Measurements from ENCODE around the gene OR2AJ1. TPM values are rescaled to one million over a fixed set of nuclear protein-coding genes. Genes with fewer than 3 reads are reported as not detected.

The OR2AJ1 gene
- total RNA-seq, 1 experiment from 2014 or later = not detected

- DNase-seq (ENCODE audit: low read depth) = no peak
- in situ Hi-C loops (cut with HindIII; ENCODE audit: low pct_unique_long_range_greater_than_20kb, low sequenced_read_pairs) = no loop called here
These were observed 17.9 kb downstream of the OR2AJ1 start for GRCh38 chr1:247942624-247943023.

- in situ Hi-C loops (cut with HindIII; ENCODE audit: low pct_unique_long_range_greater_than_20kb, low sequenced_read_pairs) = no loop called here
- no peak for DNase-seq (ENCODE audit: low read depth)
These were observed 23.9 kb downstream of the OR2AJ1 start, which contains the start of gene OR2L8 for GRCh38 chr1:247948558-247948957. OR2L8 (plus strand) TSS chr1:247948858; CDS start chr1:247948858, 0 bp downstream.

- in situ Hi-C loops (cut with HindIII; ENCODE audit: low pct_unique_long_range_greater_than_20kb, low sequenced_read_pairs) = no loop called here
- no peak for DNase-seq (ENCODE audit: low read depth)
These were observed 28.7 kb downstream of the OR2AJ1 start for GRCh38 chr1:247953408-247953807.

- no peak for DNase-seq (ENCODE audit: low read depth)
These were observed 37.1 kb downstream of the OR2AJ1 start for GRCh38 chr1:247961791-247962190.

GRCh38 chr1:247962911-247963588, 38.4 kb downstream of the OR2AJ1 start:
- in situ Hi-C loops (cut with HindIII; ENCODE audit: low pct_unique_long_range_greater_than_20kb, low sequenced_read_pairs) = no loop called here
- no peak for DNase-seq (ENCODE audit: low read depth)

More at GRCh38 chr1:247961791-247962190, 37.1 kb downstream of the OR2AJ1 start:
- in situ Hi-C loops (cut with HindIII; ENCODE audit: low pct_unique_long_range_greater_than_20kb, low sequenced_read_pairs) = no loop called here

- no peak for DNase-seq (ENCODE audit: low read depth)
- in situ Hi-C loops (cut with HindIII; ENCODE audit: low pct_unique_long_range_greater_than_20kb, low sequenced_read_pairs) = no loop called here
These were observed 40.2 kb downstream of the OR2AJ1 start, which contains the start of gene OR2AK2 for GRCh38 chr1:247964933-247965332. OR2AK2 (plus strand) TSS chr1:247965233; CDS start chr1:247965377, 144 bp downstream.

GRCh38 chr1:247966532-247967204, 42.0 kb downstream of the OR2AJ1 start:
- in situ Hi-C loops (cut with HindIII; ENCODE audit: low pct_unique_long_range_greater_than_20kb, low sequenced_read_pairs) = no loop called here

More at GRCh38 chr1:247966532-247967204, 42.0 kb downstream of the OR2AJ1 start:
- no peak for DNase-seq (ENCODE audit: low read depth)

Other genes starting within 250 kb of the OR2AJ1 start
- gene OR13G1, start 245.2 kb upstream of the OR2AJ1 start, total RNA-seq (2014; rRNA removed; shearing (Covaris generic); ENCODE audit: low replicate concordance) = not detected in 2 replicates
- gene OR6F1, start 208.2 kb upstream of the OR2AJ1 start, total RNA-seq (2014; rRNA removed; shearing (Covaris generic); ENCODE audit: low replicate concordance) = not detected in 2 replicates
- not detected in 2 replicates for gene OR14K1, start 186.3 kb upstream of the OR2AJ1 start, total RNA-seq (2014; rRNA removed; shearing (Covaris generic); ENCODE audit: low replicate concordance)
- not detected in 2 replicates for gene OR14A2, start 176.7 kb upstream of the OR2AJ1 start, total RNA-seq (2014; rRNA removed; shearing (Covaris generic); ENCODE audit: low replicate concordance)
- gene OR1C1, start 164.3 kb upstream of the OR2AJ1 start, total RNA-seq (2014; rRNA removed; shearing (Covaris generic); ENCODE audit: low replicate concordance) = not detected in 2 replicates
- not detected in 2 replicates for gene OR14A16, start 100.8 kb upstream of the OR2AJ1 start, total RNA-seq (2014; rRNA removed; shearing (Covaris generic); ENCODE audit: low replicate concordance)
- not detected in 2 replicates for gene OR11L1, start 83.0 kb upstream of the OR2AJ1 start, total RNA-seq (2014; rRNA removed; shearing (Covaris generic); ENCODE audit: low replicate concordance)
- gene TRIM58, start 67.7 kb upstream of the OR2AJ1 start, total RNA-seq (2014; rRNA removed; shearing (Covaris generic); ENCODE audit: low replicate concordance) = not detected in 2 replicates
- not detected in 2 replicates for gene OR2W3, start 29.3 kb upstream of the OR2AJ1 start, total RNA-seq (2014; rRNA removed; shearing (Covaris generic); ENCODE audit: low replicate concordance)
- not detected in 2 replicates for gene OR2T8, start 4.6 kb upstream of the OR2AJ1 start, total RNA-seq (2014; rRNA removed; shearing (Covaris generic); ENCODE audit: low replicate concordance)
- not detected in 2 replicates for gene OR2L8, start 24.0 kb downstream of the OR2AJ1 start, total RNA-seq (2014; rRNA removed; shearing (Covaris generic); ENCODE audit: low replicate concordance)
- gene OR2AK2, start 40.3 kb downstream of the OR2AJ1 start, total RNA-seq (2014; rRNA removed; shearing (Covaris generic); ENCODE audit: low replicate concordance) = not detected in 2 replicates
- gene OR2L5, start 88.8 kb downstream of the OR2AJ1 start, total RNA-seq (2014; rRNA removed; shearing (Covaris generic); ENCODE audit: low replicate concordance) = not detected in 2 replicates
- gene OR2L2, start 105.2 kb downstream of the OR2AJ1 start, total RNA-seq (2014; rRNA removed; shearing (Covaris generic); ENCODE audit: low replicate concordance) = not detected in 2 replicates
- not detected in 2 replicates for gene OR2L3, start 121.9 kb downstream of the OR2AJ1 start, total RNA-seq (2014; rRNA removed; shearing (Covaris generic); ENCODE audit: low replicate concordance)
- not detected in 2 replicates for gene OR2L13, start 170.3 kb downstream of the OR2AJ1 start, total RNA-seq (2014; rRNA removed; shearing (Covaris generic); ENCODE audit: low replicate concordance)
- not detected in 2 replicates for gene OR2M5, start 220.3 kb downstream of the OR2AJ1 start, total RNA-seq (2014; rRNA removed; shearing (Covaris generic); ENCODE audit: low replicate concordance)
- not detected in 2 replicates for gene OR2M2, start 249.9 kb downstream of the OR2AJ1 start, total RNA-seq (2014; rRNA removed; shearing (Covaris generic); ENCODE audit: low replicate concordance)